IPS-15b (cell line): ENCODE measurements around the gene IL22RA2.

Experiments used
- H3K27me3 ChIP-seq: one replicate; pipeline ENCODE4 v1.6.1; 2013; ENCODE audit warnings: low read length; ENCODE audit not compliant: control insufficient read depth, insufficient read depth
- H3K36me3 ChIP-seq: one replicate; pipeline ENCODE4 v1.6.1; 2013; ENCODE audit warnings: low read length; ENCODE audit not compliant: control insufficient read depth, insufficient read depth
- H3K4me1 ChIP-seq: one replicate; pipeline ENCODE4 v1.6.1; 2013; ENCODE audit warnings: mild to moderate bottlenecking, low read length; ENCODE audit not compliant: control insufficient read depth, insufficient read depth
- H3K4me3 ChIP-seq: one replicate; pipeline ENCODE4 v1.5.1; 2013; ENCODE audit warnings: low read depth, low read length
- H3K9ac ChIP-seq: one replicate; pipeline ENCODE4 v1.6.1; 2013; ENCODE audit warnings: low read depth, mild to moderate bottlenecking, low read length
- H3K9me3 ChIP-seq: one replicate; pipeline ENCODE4 v1.6.1; 2013; ENCODE audit warnings: mild to moderate bottlenecking, low read length; ENCODE audit not compliant: control insufficient read depth, insufficient read depth

IL22RA2 gene

GRCh38 chr6:137162692-137163306 is 10.6 kb downstream of the IL22RA2 start:
- Histone ChIP-seq H3K9ac (no peak overlapping the region), H3K9me3 (peaks cover 21% of the 10 kb centered on the region), H3K4me1 (no peaks in the 10 kb centered on the region), H3K27me3 (no peaks in the 10 kb centered on the region), H3K36me3 (no peaks in the 10 kb centered on the region), H3K4me3 (no peak overlapping the region)

GRCh38 chr6:137161949-137162348 is 11.5 kb downstream of the IL22RA2 start:
- Histone ChIP-seq H3K9ac (no peak overlapping the region), H3K27me3 (no peaks in the 10 kb centered on the region), H3K36me3 (no peaks in the 10 kb centered on the region), H3K4me1 (no peaks in the 10 kb centered on the region), H3K9me3 (peaks cover 21% of the 10 kb centered on the region), H3K4me3 (no peak overlapping the region)

GRCh38 chr6:137160763-137161162 is 12.7 kb downstream of the IL22RA2 start:
- no peaks in the 10 kb centered on the region for H3K36me3 ChIP-seq
- H3K9me3 ChIP-seq: peaks cover 20% of the 10 kb centered on the region
- no peaks in the 10 kb centered on the region for H3K4me1 ChIP-seq

GRCh38 chr6:137159912-137160311 is 13.5 kb downstream of the IL22RA2 start:
- Histone ChIP-seq H3K36me3 (no peaks in the 10 kb centered on the region), H3K27me3 (no peaks in the 10 kb centered on the region), H3K4me3 (no peak overlapping the region), H3K4me1 (no peaks in the 10 kb centered on the region), H3K9ac (no peak overlapping the region), H3K9me3 (peaks cover 16% of the 10 kb centered on the region)

More at GRCh38 chr6:137160763-137161162, 12.7 kb downstream of the IL22RA2 start:
- H3K4me3 ChIP-seq: no peak overlapping the region
- H3K9ac ChIP-seq: no peak overlapping the region
- H3K27me3 ChIP-seq: no peaks in the 10 kb centered on the region

- Histone ChIP-seq H3K9me3 (peaks cover 3% of the 10 kb centered on the region), H3K4me3 (no peak overlapping the region), H3K36me3 (no peaks in the 10 kb centered on the region), H3K4me1 (no peaks in the 10 kb centered on the region), H3K27me3 (no peaks in the 10 kb centered on the region), H3K9ac (no peak overlapping the region)
Observed at GRCh38 chr6:137157601-137158000, 15.8 kb downstream of the IL22RA2 start.

GRCh38 chr6:137156650-137157049 is 16.8 kb downstream of the IL22RA2 start:
- no peaks in the 10 kb centered on the region for H3K4me1 ChIP-seq
- no peaks in the 10 kb centered on the region for H3K27me3 ChIP-seq
- H3K36me3 ChIP-seq: no peaks in the 10 kb centered on the region
- H3K9me3 ChIP-seq: no peaks in the 10 kb centered on the region
- H3K9ac ChIP-seq: no peak overlapping the region
- H3K4me3 ChIP-seq: no peak overlapping the region

- Histone ChIP-seq H3K4me3 (no peak overlapping the region), H3K4me1 (no peaks in the 10 kb centered on the region), H3K9ac (no peak overlapping the region), H3K36me3 (no peaks in the 10 kb centered on the region), H3K9me3 (no peaks in the 10 kb centered on the region), H3K27me3 (no peaks in the 10 kb centered on the region)
Observed at GRCh38 chr6:137155830-137156229, 17.6 kb downstream of the IL22RA2 start.

- H3K27me3 ChIP-seq: no peaks in the 10 kb centered on the region
- no peaks in the 10 kb centered on the region for H3K9me3 ChIP-seq
- H3K9ac ChIP-seq: no peak overlapping the region
- no peaks in the 10 kb centered on the region for H3K36me3 ChIP-seq
- H3K4me3 ChIP-seq: no peak overlapping the region
- no peaks in the 10 kb centered on the region for H3K4me1 ChIP-seq
Observed at GRCh38 chr6:137150072-137150471, 23.4 kb downstream of the IL22RA2 start.

GRCh38 chr6:137149035-137149393 is 24.4 kb downstream of the IL22RA2 start:
- Histone ChIP-seq H3K4me1 (no peaks in the 10 kb centered on the region), H3K9ac (no peak overlapping the region), H3K27me3 (no peaks in the 10 kb centered on the region), H3K9me3 (no peaks in the 10 kb centered on the region), H3K4me3 (no peak overlapping the region), H3K36me3 (no peaks in the 10 kb centered on the region)

GRCh38 chr6:137148306-137149034 is 25.0 kb downstream of the IL22RA2 start:
- Histone ChIP-seq H3K27me3 (no peaks in the 10 kb centered on the region), H3K4me3 (no peak overlapping the region), H3K4me1 (no peaks in the 10 kb centered on the region), H3K9me3 (no peaks in the 10 kb centered on the region), H3K9ac (no peak overlapping the region), H3K36me3 (no peaks in the 10 kb centered on the region)

GRCh38 chr6:137147195-137147594 is 26.2 kb downstream of the IL22RA2 start:
- Histone ChIP-seq H3K36me3 (no peaks in the 10 kb centered on the region), H3K4me1 (no peaks in the 10 kb centered on the region), H3K27me3 (no peaks in the 10 kb centered on the region), H3K9ac (no peak overlapping the region), H3K4me3 (no peak overlapping the region), H3K9me3 (no peaks in the 10 kb centered on the region)

GRCh38 chr6:137146206-137146605 is 27.2 kb downstream of the IL22RA2 start:
- Histone ChIP-seq H3K36me3 (no peaks in the 10 kb centered on the region), H3K9me3 (no peaks in the 10 kb centered on the region), H3K4me1 (no peaks in the 10 kb centered on the region), H3K27me3 (no peaks in the 10 kb centered on the region), H3K9ac (no peak overlapping the region), H3K4me3 (no peak overlapping the region)
